Measurements from ENCODE around the gene ATP8B4.

GRCh38 chr15:49946681-49947080, 172.4 kb downstream of the ATP8B4 start:
- TF ChIP-seq POLR2AphosphoS5 (IDR thresholded peaks at IDR 0.05) (no peak), CTCF (IDR thresholded peaks at IDR 0.05 in 8 of 11, conservative IDR thresholded peaks at IDR 0.05 in 3 of 11) (no peak)

All from spleen (tissue), 7 donors.